Fibroblast of the conjunctiva (primary cell): Measurements from ENCODE around the gene SPIB.
A peak's percentile ranks its signal among the peaks of the same experiment; 100 is the strongest.
"Not testable (repeated sequence)": the region's sequence is repeated elsewhere in the genome, so short reads cannot be mapped to it uniquely, and the experiment has no call there.

Experiments used
- DNase-seq: peaks from one replicate; pipeline ENCODE4 v3.0.0-alpha.2; 2010; ENCODE audit warnings: low read depth

Gene SPIB

GRCh38 chr19:50439130-50439529, 20.4 kb downstream of the SPIB start:
- not testable (repeated sequence) for DNase-seq

- DNase-seq = no peak
These were observed 25.3 kb downstream of the SPIB start for GRCh38 chr19:50444059-50444458.

GRCh38 chr19:50447053-50447452, 28.3 kb downstream of the SPIB start:
- DNase-seq = no peak

- DNase-seq = no peak
These were observed 29.0 kb downstream of the SPIB start for GRCh38 chr19:50447750-50448149.

- no peak for DNase-seq
These were observed 30.6 kb downstream of the SPIB start for GRCh38 chr19:50449236-50449899.

- no peak for DNase-seq
These were observed 31.9 kb downstream of the SPIB start for GRCh38 chr19:50450369-50451222.

GRCh38 chr19:50451223-50451534, 32.4 kb downstream of the SPIB start:
- DNase-seq = no peak

GRCh38 chr19:50453243-50453642, 34.5 kb downstream of the SPIB start:
- DNase-seq = no peak

- no peak for DNase-seq
These were observed 37.3 kb downstream of the SPIB start for GRCh38 chr19:50455992-50456391.

- DNase-seq = no peak
These were observed 38.6 kb downstream of the SPIB start for GRCh38 chr19:50457300-50457699.

- no peak for DNase-seq
These were observed 39.8 kb downstream of the SPIB start for GRCh38 chr19:50458396-50459066.

- DNase-seq = no peak
These were observed 40.3 kb downstream of the SPIB start for GRCh38 chr19:50459067-50459456.

GRCh38 chr19:50459638-50460037, 40.9 kb downstream of the SPIB start:
- DNase-seq = no peak

GRCh38 chr19:50460161-50460765, 41.5 kb downstream of the SPIB start:
- no peak for DNase-seq

- DNase-seq = peak; percentile 44
These were observed 42.5 kb downstream of the SPIB start for GRCh38 chr19:50461066-50461875.

GRCh38 chr19:50462970-50463369, 44.2 kb downstream of the SPIB start:
- DNase-seq = no peak

GRCh38 chr19:50464348-50464747, 45.6 kb downstream of the SPIB start:
- DNase-seq = no peak

GRCh38 chr19:50465000-50465399, 46.3 kb downstream of the SPIB start:
- DNase-seq = no peak

- no peak for DNase-seq
These were observed 47.4 kb downstream of the SPIB start for GRCh38 chr19:50465986-50466705.

- no peak for DNase-seq
These were observed 47.9 kb downstream of the SPIB start for GRCh38 chr19:50466706-50467039.

GRCh38 chr19:50467566-50467965, 48.8 kb downstream of the SPIB start:
- DNase-seq = no peak
